Measurements from ENCODE around the gene DNAH10. TPM values are rescaled to one million over a fixed set of nuclear protein-coding genes. Genes with fewer than 3 reads are reported as not detected.

Gene DNAH10
- polyA plus RNA-seq, 2 of the 4 experiments (the other 2 are of a cell fraction): 0.14 to 0.39 TPM

DNA sequence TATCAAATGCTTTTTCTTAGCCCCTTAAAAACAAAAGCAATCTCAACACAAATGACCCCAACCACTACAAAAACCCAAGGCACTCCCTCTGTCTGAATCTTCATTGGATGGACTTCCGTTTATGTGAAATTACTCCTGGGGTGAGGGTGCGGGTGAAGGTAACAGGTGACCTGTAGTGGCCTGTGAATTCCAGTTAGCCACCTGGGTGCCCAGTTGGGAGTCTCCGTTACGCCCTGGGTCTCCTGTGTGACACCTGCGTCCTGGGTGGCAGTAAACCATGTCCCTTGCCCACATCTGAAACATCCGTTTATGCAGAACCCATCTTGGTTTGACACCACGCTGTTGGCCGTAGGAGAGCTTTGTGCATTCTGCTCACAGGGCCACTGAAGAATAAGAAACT, 148.0 kb downstream of the DNAH10 start:
- WGBS (ENCODE audit: missing lambda C conversion rate): 87% methylated on average over 8 of the region's 8 CpGs
- FAIRE-seq: no peak
- H3K27ac ChIP-seq: no peak overlapping the region

GRCh38 chr12:123910761-123911193, 148.7 kb downstream of the DNAH10 start:
- ATAC-seq (peak; percentile 19 to 50; a peak in 3 of 6 replicates), DNase-seq (ENCODE audit: low read depth in 1 of 2, low spot score in 1 of 2) (peak in 1 of 2 experiments; percentile 19), FAIRE-seq (no peak)
- Histone ChIP-seq H3K27ac (no peak overlapping the region), H3K4me1 (no peaks in the 10 kb centered on the region), H3K4me3 (no peak overlapping the region), H3K9me3 (no peaks in the 10 kb centered on the region), H3K4me2 (no peak overlapping the region)
- CTCF ChIA-PET: interaction anchor here (1.7 kb wide), 1 partner anchor 19 kb away, joined by 4 read pairs; no protein-coding TSS in a partner anchor
- POLR2A ChIA-PET: interaction anchor here (0.6 kb wide), 1 partner anchor 38 kb away, joined by 3 read pairs; no protein-coding TSS in a partner anchor
- WGBS (ENCODE audit: missing lambda C conversion rate): 42% methylated on average over 5 of the region's 5 CpGs
- TF ChIP-seq PBX3 (IDR thresholded peaks at IDR 0.05): no peak
- no peak for TF ChIP-seq ZC3H11A (IDR thresholded peaks at IDR 0.05)
- TF ChIP-seq, protein P1, sequence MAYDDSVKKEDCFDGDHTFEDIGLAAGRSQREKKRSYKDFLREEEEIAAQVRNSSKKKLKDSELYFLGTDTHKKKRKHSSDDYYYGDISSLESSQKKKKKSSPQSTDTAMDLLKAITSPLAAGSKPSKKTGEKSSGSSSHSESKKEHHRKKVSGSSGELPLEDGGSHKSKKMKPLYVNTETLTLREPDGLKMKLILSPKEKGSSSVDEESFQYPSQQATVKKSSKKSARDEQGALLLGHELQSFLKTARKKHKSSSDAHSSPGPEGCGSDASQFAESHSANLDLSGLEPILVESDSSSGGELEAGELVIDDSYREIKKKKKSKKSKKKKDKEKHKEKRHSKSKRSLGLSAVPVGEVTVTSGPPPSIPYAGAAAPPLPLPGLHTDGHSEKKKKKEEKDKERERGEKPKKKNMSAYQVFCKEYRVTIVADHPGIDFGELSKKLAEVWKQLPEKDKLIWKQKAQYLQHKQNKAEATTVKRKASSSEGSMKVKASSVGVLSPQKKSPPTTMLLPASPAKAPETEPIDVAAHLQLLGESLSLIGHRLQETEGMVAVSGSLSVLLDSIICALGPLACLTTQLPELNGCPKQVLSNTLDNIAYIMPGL (CRISPR knock-in tag; IDR thresholded peaks at IDR 0.05; ENCODE audit: borderline replicate concordance): no peak
- no peak for TF ChIP-seq NR3C1 (IDR thresholded peaks at IDR 0.05)
- no peak for TF ChIP-seq KDM1A (IDR thresholded peaks at IDR 0.05; ENCODE audit: low read depth)
- TF ChIP-seq BHLHE40 (IDR thresholded peaks at IDR 0.05; ENCODE audit: low read depth, low read length): no peak
- no peak for TF ChIP-seq RFX5 (IDR thresholded peaks at IDR 0.05)
- TF ChIP-seq RARB (CRISPR knock-in tag; IDR thresholded peaks at IDR 0.05): no peak
- TF ChIP-seq GATA3 (IDR thresholded peaks at IDR 0.05; ENCODE audit: borderline replicate concordance): no peak
- TF ChIP-seq MAZ (IDR thresholded peaks at IDR 0.05; ENCODE audit: borderline replicate concordance, low read depth, low read length): no peak
- no peak for TF ChIP-seq CTCF (IDR thresholded peaks at IDR 0.05)
- TF ChIP-seq JUN (IDR thresholded peaks at IDR 0.05): no peak

More for the DNA sequence above, 148.0 kb downstream of the DNAH10 start:
- no peak for DNase-seq (ENCODE audit: low read depth in 1 of 2, low spot score in 1 of 2)
- CTCF ChIA-PET: interaction anchor here (0.6 to 1.7 kb wide), 2 partner anchors 9 to 18 kb away, joined by 4 read pairs; no protein-coding TSS in a partner anchor
- no peaks in the 10 kb centered on the region for H3K4me1 ChIP-seq
- POLR2A ChIA-PET: no interaction called here
- H3K9me3 ChIP-seq: no peaks in the 10 kb centered on the region
- H3K4me2 ChIP-seq: no peak overlapping the region
- H3K4me3 ChIP-seq: no peak overlapping the region
- ATAC-seq: no peak; a peak in 1 of 6 replicates
- TF ChIP-seq PBX3 (IDR thresholded peaks at IDR 0.05): no peak
- TF ChIP-seq NFE2L2 (conservative IDR thresholded peaks at IDR 0.05; ENCODE audit: low read length): no peak
- TF ChIP-seq CEBPB (IDR thresholded peaks at IDR 0.05): no peak
- TF ChIP-seq RFX5 (IDR thresholded peaks at IDR 0.05): no peak
- TF ChIP-seq SMC3 (IDR thresholded peaks at IDR 0.05): no peak
- no peak for TF ChIP-seq EHF (CRISPR knock-in tag; IDR thresholded peaks at IDR 0.05)
- TF ChIP-seq, protein P1 (CRISPR knock-in tag; IDR thresholded peaks at IDR 0.05; ENCODE audit: borderline replicate concordance): no peak
- TF ChIP-seq KDM5A (IDR thresholded peaks at IDR 0.05): no peak
- no peak for TF ChIP-seq CHD4 (IDR thresholded peaks at IDR 0.05; ENCODE audit: borderline replicate concordance)
- no peak for TF ChIP-seq NPAS2 (CRISPR knock-in tag; IDR thresholded peaks at IDR 0.05; ENCODE audit: borderline replicate concordance)
- no peak; the same call in 1 of the 2 replicates for TF ChIP-seq ZC3H11A (IDR thresholded peaks at IDR 0.05)
- no peak for TF ChIP-seq CTCF (IDR thresholded peaks at IDR 0.05)
- TF ChIP-seq FOSL2 (IDR thresholded peaks at IDR 0.05): no peak
- no peak for TF ChIP-seq FOSL2 (CRISPR knock-in tag; IDR thresholded peaks at IDR 0.05)
- no peak for TF ChIP-seq GATA3 (IDR thresholded peaks at IDR 0.05; ENCODE audit: borderline replicate concordance)
- no peak for TF ChIP-seq CBX2 (IDR thresholded peaks at IDR 0.05; ENCODE audit: borderline replicate concordance, low read depth)
- TF ChIP-seq, protein P2, sequence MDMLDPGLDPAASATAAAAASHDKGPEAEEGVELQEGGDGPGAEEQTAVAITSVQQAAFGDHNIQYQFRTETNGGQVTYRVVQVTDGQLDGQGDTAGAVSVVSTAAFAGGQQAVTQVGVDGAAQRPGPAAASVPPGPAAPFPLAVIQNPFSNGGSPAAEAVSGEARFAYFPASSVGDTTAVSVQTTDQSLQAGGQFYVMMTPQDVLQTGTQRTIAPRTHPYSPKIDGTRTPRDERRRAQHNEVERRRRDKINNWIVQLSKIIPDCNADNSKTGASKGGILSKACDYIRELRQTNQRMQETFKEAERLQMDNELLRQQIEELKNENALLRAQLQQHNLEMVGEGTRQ (IDR thresholded peaks at IDR 0.05): no peak
- no peak for TF ChIP-seq RCOR1 (IDR thresholded peaks at IDR 0.05; ENCODE audit: low read depth, low read length)
- no peak for TF ChIP-seq TP53 (CRISPR knock-in tag; IDR thresholded peaks at IDR 0.05)
